COR-L47 (cell line): ENCODE results near the gene CMC1.
"Not testable (repeated sequence)": the region's sequence is repeated elsewhere in the genome, so short reads cannot be mapped to it uniquely, and the experiment has no call there.

Experiments
- DNase-seq: peaks from one replicate; lab custom pipeline; 2025; lab: John Stamatoyannopoulos, UW

Gene CMC1

GRCh38 chr3:28241221-28242160, at the start of gene CMC1:
CMC1 (plus strand) TSS chr3:28241619; CDS start chr3:28241794, 175 bp downstream.
- peak; percentile 86 for DNase-seq

- no peak for DNase-seq
Measured at GRCh38 chr3:28198161-28198560, 43.3 kb upstream of the CMC1 start.

GRCh38 chr3:28198974-28199373, 42.4 kb upstream of the CMC1 start:
- DNase-seq = no peak

- DNase-seq = not testable (repeated sequence)
Measured at GRCh38 chr3:28199643-28200042, 41.8 kb upstream of the CMC1 start.

GRCh38 chr3:28200366-28200848, 41.0 kb upstream of the CMC1 start:
- DNase-seq = not testable (repeated sequence)

GRCh38 chr3:28206479-28206878, 34.9 kb upstream of the CMC1 start:
- no peak for DNase-seq

GRCh38 chr3:28207000-28207733, 34.3 kb upstream of the CMC1 start:
- no peak for DNase-seq

- no peak for DNase-seq
Measured at GRCh38 chr3:28210968-28211713, 30.3 kb upstream of the CMC1 start.

GRCh38 chr3:28212681-28213080, 28.7 kb upstream of the CMC1 start:
- no peak for DNase-seq

- no peak for DNase-seq
Measured at GRCh38 chr3:28215407-28215806, 26.0 kb upstream of the CMC1 start.

- DNase-seq = no peak
Measured at GRCh38 chr3:28218071-28218916, 23.1 kb upstream of the CMC1 start.

- no peak for DNase-seq
Measured at GRCh38 chr3:28218917-28219198, 22.6 kb upstream of the CMC1 start.

- no peak for DNase-seq
Measured at GRCh38 chr3:28224430-28224829, 17.0 kb upstream of the CMC1 start.

- no peak for DNase-seq
Measured at GRCh38 chr3:28226020-28226419, 15.4 kb upstream of the CMC1 start.

GRCh38 chr3:28228623-28229022, 12.8 kb upstream of the CMC1 start:
- no peak for DNase-seq

- no peak for DNase-seq
Measured at GRCh38 chr3:28232659-28233058, 8.8 kb upstream of the CMC1 start.

GRCh38 chr3:28234454-28234853, 7.0 kb upstream of the CMC1 start:
- DNase-seq = no peak

GRCh38 chr3:28239108-28239507, 2.3 kb upstream of the CMC1 start:
- no peak for DNase-seq

GRCh38 chr3:28240441-28240840, 978 bp upstream of the CMC1 start:
- no peak for DNase-seq

GRCh38 chr3:28242519-28242918, 1.1 kb downstream of the CMC1 start:
- DNase-seq = no peak

GRCh38 chr3:28243424-28244106, 2.1 kb downstream of the CMC1 start:
- DNase-seq = no peak
